Uterus (tissue), 4 donors: ENCODE measurements around the gene LOXL3. TPM values are rescaled to one million over a fixed set of nuclear protein-coding genes. Genes with fewer than 3 reads are reported as not detected.
A peak's percentile ranks its signal among the peaks of the same experiment; 100 is the strongest.

ENCODE experiments used
- DNase-seq, 2 donors: peaks; one replicate each; pipeline ENCODE4 v3.0.0-alpha.2; 2019 to 2020
- H3K27ac ChIP-seq, 2 donors: fragments of 200-600 bp; sonication (generic); 1 replicate in 1 of 2; 2 replicates in 1 of 2; pipeline ENCODE4 v1.5.1; 2016 to 2018
- H3K27me3 ChIP-seq, 2 donors: fragments of 200-600 bp; sonication (generic); one replicate each; pipeline ENCODE4 v1.5.1; 2018 to 2019; ENCODE audit warnings: control low read depth in 1 of 2
- H3K36me3 ChIP-seq, 2 donors: fragments of 200-600 bp; sonication (generic); one replicate each; pipeline ENCODE4 v1.5.1; 2019; ENCODE audit warnings: control low read depth in 1 of 2
- H3K4me1 ChIP-seq, 2 donors: fragments of 200-600 bp; sonication (generic); one replicate each; pipeline ENCODE4 v1.5.1; 2018 to 2019; ENCODE audit warnings: control low read depth in 1 of 2
- H3K4me3 ChIP-seq, 2 donors: fragments of 200-600 bp; sonication (generic); 1 replicate in 1 of 2; 2 replicates in 1 of 2; pipeline ENCODE4 v1.5.1; 2018 to 2019; ENCODE audit warnings: mild to moderate bottlenecking in 1 of 2
- H3K9me3 ChIP-seq, 2 donors: fragments of 200-600 bp; sonication (generic); one replicate each; pipeline ENCODE4 v1.5.1; 2019; ENCODE audit warnings: control low read depth in 1 of 2
- CTCF ChIP-seq, 4 experiments: fragments of 200-600 bp in 2 of 4; fragments of 450-650 bp in 2 of 4; sonication (generic) in 2 of 4; IDR thresholded peaks; one replicate each; pipeline ENCODE4 v1.5.1; 2016 to 2019; ENCODE audit warnings: antibody characterized with exemption in 4 of 4, mild to moderate bottlenecking in 2 of 4, moderate library complexity in 1 of 4
- POLR2A ChIP-seq, 2 donors: fragments of 450-650 bp; IDR thresholded peaks; one replicate each; pipeline ENCODE4 v1.6.1; 2016; ENCODE audit warnings: antibody characterized with exemption in 2 of 2, mild to moderate bottlenecking in 1 of 2, moderate library complexity in 1 of 2
- intact Hi-C: fragments of 100-400 bp; cut with DNase I; formaldehyde crosslinking; loops from one replicate; pipeline ENCODE4 v1.15.1; 2023; ENCODE audit warnings: low total_unique reads
- total RNA-seq, 4 donors: library from RNA; depleted of rRNA in 3 of 4; stranded (reverse); fragments of >200 nt in 3 of 4; gene quantifications; one replicate each; pipeline versions ENCODE4 v1.1.0 to v1.2.4, GENCODE V29; 2014 to 2023
- donor health status: DM: yes; HTN: yes; CAD: no.

LOXL3 gene
- total RNA-seq, 4 donors from 2014 or later = 9.5 to 26.5 (median 17.5) TPM

- peaks cover 25% of the 10 kb centered on the region in 2 donors for H3K27me3 ChIP-seq
- DNase-seq = no peak
- intact Hi-C loops = no loop called here
Observed at GRCh38 chr2:74510272-74510671, 43.5 kb downstream of the LOXL3 start.

GRCh38 chr2:74507926-74508520 lies 45.7 kb downstream of the LOXL3 start:
- H3K4me3 ChIP-seq = peak overlapping the region; percentile 72 to 73
- intact Hi-C loops = no loop called here
- H3K36me3 ChIP-seq = no peaks in the 10 kb centered on the region
- H3K27me3 ChIP-seq = peaks cover 4 to 6% of the 10 kb centered on the region in 2 donors
- DNase-seq = no peak
- no peaks in the 10 kb centered on the region for H3K9me3 ChIP-seq
- peaks cover 0 to 9% of the 10 kb centered on the region in 2 donors for H3K4me1 ChIP-seq
- no peak for TF ChIP-seq CTCF (IDR thresholded peaks at IDR 0.05)
- no peak for TF ChIP-seq POLR2A (IDR thresholded peaks at IDR 0.05)
- peak overlapping the region; percentile 97 to 99 for H3K27ac ChIP-seq

More at GRCh38 chr2:74510272-74510671, 43.5 kb downstream of the LOXL3 start:
- no peak overlapping the region for H3K27ac ChIP-seq
- TF ChIP-seq CTCF (IDR thresholded peaks at IDR 0.05) (no peak), POLR2A (IDR thresholded peaks at IDR 0.05) (no peak)
- H3K4me3 ChIP-seq = no peak overlapping the region
- H3K36me3 ChIP-seq = no peaks in the 10 kb centered on the region
- H3K4me1 ChIP-seq = peaks cover 0 to 17% of the 10 kb centered on the region in 2 donors
- no peaks in the 10 kb centered on the region for H3K9me3 ChIP-seq

GRCh38 chr2:74507145-74507925 lies 46.4 kb downstream of the LOXL3 start, which contains the start of gene PCGF1:
PCGF1 (minus strand) TSS chr2:74507695; CDS start chr2:74507668, 27 bp downstream.
- peak; percentile 99 to 100 for DNase-seq
- TF ChIP-seq CTCF (IDR thresholded peaks at IDR 0.05) = peak in 2 of 4 experiments; percentile 37 to 39
- peak; percentile 7 to 60 for TF ChIP-seq POLR2A (IDR thresholded peaks at IDR 0.05)
- H3K4me1 ChIP-seq = peaks cover 0 to 9% of the 10 kb centered on the region in 2 donors
- H3K36me3 ChIP-seq = no peaks in the 10 kb centered on the region
- intact Hi-C loops = no loop called here
- peak within 1 kb of the TSS; percentile 72 to 73 for H3K4me3 ChIP-seq
- peak within 1 kb of the TSS; percentile 97 to 99 for H3K27ac ChIP-seq
- no peaks in the 10 kb centered on the region for H3K27me3 ChIP-seq
- no peaks in the 10 kb centered on the region for H3K9me3 ChIP-seq

GRCh38 chr2:74505448-74506246 lies 48.1 kb downstream of the LOXL3 start:
- H3K4me1 ChIP-seq = peaks cover 0 to 9% of the 10 kb centered on the region in 2 donors
- no peaks in the 10 kb centered on the region for H3K9me3 ChIP-seq
- no peak overlapping the region for H3K27ac ChIP-seq
- H3K4me3 ChIP-seq = no peak overlapping the region
- DNase-seq = no peak
- peaks cover 0 to 4% of the 10 kb centered on the region in 2 donors for H3K27me3 ChIP-seq
- H3K36me3 ChIP-seq = no peaks in the 10 kb centered on the region
- intact Hi-C loops = no loop called here
- TF ChIP-seq CTCF (IDR thresholded peaks at IDR 0.05) (no peak), POLR2A (IDR thresholded peaks at IDR 0.05) (no peak)
